CD4-positive, alpha-beta T cell treated with Interleukin-10 for 1 hour (primary cell): ENCODE measurements around the gene NDOR1.

Source experiments
- DNase-seq: peaks from one replicate; pipeline ENCODE4 v3.0.0-alpha.2; 2020

Gene NDOR1

DNA sequence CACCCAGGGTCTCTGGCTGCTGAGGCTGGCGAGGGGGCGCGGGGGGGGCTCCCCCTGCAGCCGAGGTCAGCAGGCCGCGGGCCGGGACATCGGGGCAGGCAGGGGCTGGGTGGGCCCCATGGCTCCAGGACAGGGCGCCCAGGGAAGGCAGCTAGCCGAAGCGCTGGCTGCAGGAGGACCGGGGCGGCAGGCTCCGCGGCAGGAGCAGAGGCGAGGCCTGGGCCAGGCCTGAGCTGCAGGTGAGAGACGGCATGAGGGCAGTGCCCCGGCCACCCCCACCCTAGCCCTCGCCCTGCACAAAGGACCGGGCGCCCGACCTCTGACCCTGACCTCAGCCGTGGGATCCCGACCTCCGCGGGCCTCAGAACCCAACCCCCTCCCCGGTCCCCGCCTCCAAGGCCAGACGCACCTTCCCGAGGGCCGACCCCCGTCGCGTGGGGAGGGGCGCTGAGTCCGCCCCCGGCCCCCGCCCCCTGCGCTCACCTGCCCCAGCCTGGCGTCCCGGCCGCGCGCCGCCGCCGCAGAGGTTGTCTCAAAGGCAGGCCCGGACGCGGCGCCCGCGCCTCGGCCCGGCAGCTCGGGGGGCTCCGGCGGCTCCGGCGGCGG, 16.1 kb downstream of the NDOR1 start:
- DNase-seq, result peak; percentile 32

DNA sequence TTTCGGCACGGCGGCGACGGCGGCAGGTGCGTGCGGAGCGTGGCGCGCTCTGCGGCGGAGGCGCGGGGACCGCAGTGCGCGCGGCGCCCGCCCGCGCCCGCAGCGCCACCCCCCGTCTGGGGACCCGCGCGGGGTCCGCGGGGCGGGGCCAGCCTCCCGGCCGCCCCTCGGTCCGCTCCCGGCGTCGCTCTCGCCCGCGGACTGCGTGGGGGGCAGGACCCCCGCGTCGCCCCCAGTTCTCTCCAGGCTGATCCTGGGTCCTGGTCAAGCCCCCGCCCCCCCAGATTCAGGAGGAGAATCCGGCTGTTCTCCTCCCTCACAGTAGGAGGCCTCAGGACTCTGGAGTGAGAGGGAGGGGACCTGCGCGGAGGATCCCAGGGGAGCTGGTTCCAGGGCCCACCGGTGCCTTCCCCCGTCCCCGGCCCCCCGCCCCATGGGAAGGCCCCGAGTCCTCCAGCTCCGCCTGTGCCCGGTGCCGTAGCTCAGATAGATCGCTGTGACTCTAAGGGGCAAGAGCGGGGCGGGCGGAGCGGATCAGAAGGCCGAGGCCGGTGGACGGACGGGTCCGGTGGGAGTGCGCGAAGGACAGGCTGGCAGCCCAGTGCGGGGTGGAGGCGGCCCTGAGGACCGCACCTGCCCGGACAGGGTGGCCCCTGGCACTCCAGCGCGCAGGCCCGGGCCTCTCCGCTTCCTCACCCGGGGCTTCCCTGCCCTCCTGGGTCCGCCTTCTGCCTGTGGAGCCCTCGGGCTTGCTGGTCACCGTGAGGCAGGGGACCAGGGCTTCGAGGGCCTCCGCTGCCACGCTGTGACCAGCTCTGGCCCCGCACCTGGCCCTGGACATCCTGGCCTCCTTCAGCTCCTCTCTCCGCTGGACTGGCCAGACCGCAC, 16.9 kb downstream of the NDOR1 start, which contains the start of gene RNF208:
Gene RNF208 (minus strand): TSS at position 51 of the 888 bp plus-strand sequence. CDS start 1,028 bp downstream, outside the sequence.
- no peak for DNase-seq

DNA sequence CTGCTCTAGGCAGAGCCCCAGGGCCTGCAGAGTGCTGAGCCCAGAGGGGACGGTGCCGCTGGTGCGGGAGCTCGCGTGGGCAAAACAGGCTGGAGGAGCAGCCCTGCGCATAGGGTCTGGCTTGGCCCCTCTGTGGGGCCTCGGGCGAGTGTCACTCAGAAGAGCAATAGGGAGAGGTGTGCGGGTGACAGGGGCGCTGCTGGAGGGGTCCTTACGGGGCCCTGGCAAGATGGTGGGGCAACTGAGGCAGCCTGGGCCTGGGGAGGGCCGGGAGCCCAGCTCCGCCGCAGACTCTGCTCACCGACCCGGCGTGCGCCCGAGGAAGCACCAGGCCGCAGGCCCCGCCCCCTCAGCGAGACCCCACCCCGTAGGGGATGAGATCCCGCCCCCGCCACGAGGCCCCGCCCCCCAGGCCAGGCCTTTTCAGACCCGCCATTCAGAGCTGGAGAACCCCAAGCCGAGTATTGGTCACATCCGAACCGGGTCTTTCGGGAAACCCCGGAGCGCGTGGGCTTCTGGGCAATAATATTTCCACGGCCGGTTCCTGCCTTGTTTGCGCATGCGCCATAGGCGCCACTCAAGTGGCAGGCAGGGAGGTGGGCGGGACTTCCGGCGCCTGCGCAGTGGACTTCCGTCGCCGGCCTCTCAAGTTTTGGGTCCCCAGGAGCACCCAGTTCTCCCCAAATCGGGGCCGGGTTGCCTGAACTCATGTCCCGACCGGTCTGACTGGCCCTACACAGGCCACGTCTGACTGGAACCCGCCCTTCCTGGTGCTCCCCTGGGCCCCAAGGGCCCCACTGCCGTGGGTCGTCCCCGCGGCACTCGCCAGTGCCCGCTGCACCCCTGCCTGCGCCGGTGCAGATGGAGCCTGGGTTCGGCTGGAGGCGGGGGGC, 17.8 kb downstream of the NDOR1 start:
- DNase-seq, result peak; percentile 99

GRCh38 chr9:137224830-137225694, 19.6 kb downstream of the NDOR1 start, which contains the start of gene CYSRT1:
TSS of gene CYSRT1 (plus strand) at chr9:137225174. CDS start at chr9:137225622, 448 bp downstream.
- no peak for DNase-seq

GRCh38 chr9:137225699-137226331, 20.3 kb downstream of the NDOR1 start:
- DNase-seq, result no peak

- DNase-seq, result no peak
Observed at GRCh38 chr9:137226338-137227053, 21.0 kb downstream of the NDOR1 start.

GRCh38 chr9:137227054-137227852, 21.8 kb downstream of the NDOR1 start, which contains the start of gene RNF224:
TSS of gene RNF224 (plus strand) at chr9:137227502. CDS start at chr9:137228336, 834 bp downstream.
- peak; percentile 87 for DNase-seq

GRCh38 chr9:137227853-137228505, 22.5 kb downstream of the NDOR1 start:
- DNase-seq, result no peak

DNA sequence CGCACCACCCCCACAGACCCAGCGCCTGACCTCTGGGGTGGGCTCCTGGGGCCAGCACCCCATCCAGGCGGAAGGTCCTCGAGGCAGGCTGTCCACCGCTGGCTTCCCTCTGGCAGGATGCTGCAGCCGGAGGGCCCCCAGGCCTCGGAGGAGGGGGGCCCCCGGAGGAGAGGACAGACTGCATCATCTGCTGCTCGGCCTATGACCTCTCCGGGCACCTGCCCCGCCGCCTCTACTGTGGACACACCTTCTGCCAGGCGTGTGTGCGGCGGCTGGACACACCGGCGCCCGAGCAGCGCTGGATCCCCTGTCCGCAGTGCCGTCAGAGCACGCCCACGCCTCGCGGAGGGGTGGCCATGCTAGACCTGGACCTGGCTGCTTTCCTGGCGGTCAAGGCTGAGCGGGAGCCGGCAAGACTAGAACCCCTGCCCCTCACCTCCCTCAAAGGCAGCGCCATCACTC, 23.0 kb downstream of the NDOR1 start:
- DNase-seq, result no peak

- no peak for DNase-seq
Observed at GRCh38 chr9:137228968-137229896, 23.7 kb downstream of the NDOR1 start.

GRCh38 chr9:137229903-137230704, 24.6 kb downstream of the NDOR1 start:
- no peak for DNase-seq

DNA sequence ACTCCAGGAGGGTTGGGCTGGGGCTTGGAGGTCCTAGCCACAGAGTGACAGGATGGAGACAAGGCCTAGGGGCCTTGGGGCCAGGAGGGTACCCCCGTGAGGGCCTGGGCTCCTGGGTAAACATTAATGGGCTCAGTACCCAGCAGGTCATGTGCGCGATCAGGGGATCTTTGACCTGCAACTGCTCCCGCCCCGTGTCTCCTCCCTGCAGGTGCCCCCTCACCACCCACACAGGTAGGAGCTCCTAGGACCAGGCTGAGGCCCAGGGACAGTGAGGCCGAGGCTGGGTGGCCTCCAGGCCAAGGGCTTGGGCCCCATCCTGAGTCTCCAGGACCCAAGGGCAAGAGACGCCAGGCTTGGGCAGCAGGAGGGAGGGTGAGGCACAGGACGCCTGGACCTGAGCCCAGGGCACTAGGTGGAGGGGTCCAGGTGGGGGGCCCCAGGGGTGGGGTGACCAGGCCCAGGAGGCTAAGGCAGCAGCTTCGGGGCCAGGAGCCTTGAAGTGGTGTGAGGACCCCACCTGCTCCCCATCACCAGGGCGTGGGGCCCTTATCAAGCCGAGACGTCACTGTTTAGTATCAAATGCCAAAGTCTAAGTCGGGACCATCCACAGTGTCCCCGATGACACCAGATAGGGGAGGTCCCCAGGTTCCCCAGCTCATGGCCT, 25.3 kb downstream of the NDOR1 start, which contains the start of gene SLC34A3:
Gene SLC34A3 (plus strand): TSS at position 197 of the 667 bp plus-strand sequence. CDS start 802 bp downstream, outside the sequence.
- no peak for DNase-seq

GRCh38 chr9:137231372-137232039, 26.0 kb downstream of the NDOR1 start:
- DNase-seq, result no peak

DNA sequence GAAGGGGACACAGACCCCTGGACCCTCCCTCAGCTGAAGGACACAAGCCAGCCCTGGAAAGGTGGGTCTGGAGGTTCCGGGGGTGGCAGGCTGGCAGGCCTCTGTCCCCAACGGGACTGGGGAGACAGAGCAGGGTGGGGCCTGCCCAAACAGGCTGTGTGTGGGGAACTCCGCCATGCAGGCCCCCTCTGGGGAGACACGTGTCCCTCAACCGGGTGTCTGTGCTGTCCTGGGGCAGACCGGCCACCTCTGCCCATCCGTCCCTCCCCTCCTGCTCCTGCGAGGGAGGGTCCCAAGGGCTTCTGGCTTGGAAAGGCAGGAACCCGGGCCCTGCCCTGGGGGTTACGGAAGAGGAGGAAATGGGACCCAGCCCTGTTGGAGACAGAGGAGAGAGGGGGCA, 26.6 kb downstream of the NDOR1 start:
- DNase-seq, result no peak

DNA sequence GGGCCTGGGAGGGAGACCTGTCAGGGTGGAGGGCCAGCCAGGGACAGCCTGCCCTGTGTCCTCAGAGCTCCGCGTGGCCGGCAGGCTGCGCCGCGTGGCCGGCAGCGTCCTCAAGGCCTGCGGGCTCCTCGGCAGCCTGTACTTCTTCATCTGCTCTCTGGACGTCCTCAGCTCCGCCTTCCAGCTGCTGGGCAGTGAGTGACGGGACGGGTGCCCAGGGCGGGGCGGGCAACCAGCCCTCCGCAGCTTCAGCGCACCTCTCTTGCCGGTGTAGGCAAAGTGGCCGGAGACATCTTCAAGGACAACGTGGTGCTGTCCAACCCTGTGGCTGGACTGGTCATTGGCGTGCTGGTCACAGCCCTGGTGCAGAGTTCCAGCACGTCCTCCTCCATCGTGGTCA, 27.0 kb downstream of the NDOR1 start:
- DNase-seq, result no peak
